GM10847 (cell line): ENCODE measurements around the gene PAFAH2.

ENCODE experiments used
- POLR2A ChIP-seq: IDR thresholded peaks from 2 replicates; pipeline ENCODE4 v1.6.1; 2011; ENCODE audit not compliant: insufficient read length; ENCODE audit errors: extremely low read depth

PAFAH2 gene

GRCh38 chr1:25985670-25986069 is 12.2 kb downstream of the PAFAH2 start:
- no peak for TF ChIP-seq POLR2A

GRCh38 chr1:25985171-25985570 is 12.7 kb downstream of the PAFAH2 start:
- TF ChIP-seq POLR2A = no peak

GRCh38 chr1:25979210-25979609 is 18.7 kb downstream of the PAFAH2 start:
- TF ChIP-seq POLR2A = no peak

- no peak for TF ChIP-seq POLR2A
Observed at GRCh38 chr1:25978403-25978802, 19.5 kb downstream of the PAFAH2 start.

GRCh38 chr1:25977801-25978200 is 20.1 kb downstream of the PAFAH2 start:
- no peak for TF ChIP-seq POLR2A

- no peak for TF ChIP-seq POLR2A
Observed at GRCh38 chr1:25973610-25974321, 24.1 kb downstream of the PAFAH2 start.

GRCh38 chr1:25971811-25972180 is 26.1 kb downstream of the PAFAH2 start:
- no peak for TF ChIP-seq POLR2A

GRCh38 chr1:25971066-25971810 is 26.6 kb downstream of the PAFAH2 start:
- TF ChIP-seq POLR2A = no peak

- TF ChIP-seq POLR2A = no peak
Observed at GRCh38 chr1:25967308-25967707, 30.6 kb downstream of the PAFAH2 start.

GRCh38 chr1:25959611-25960010 is 38.3 kb downstream of the PAFAH2 start:
- no peak for TF ChIP-seq POLR2A

GRCh38 chr1:25958465-25958864 is 39.4 kb downstream of the PAFAH2 start:
- TF ChIP-seq POLR2A = no peak

- no peak for TF ChIP-seq POLR2A
Observed at GRCh38 chr1:25955553-25955952, 42.3 kb downstream of the PAFAH2 start.

- TF ChIP-seq POLR2A = no peak
Observed at GRCh38 chr1:25954282-25954938, 43.5 kb downstream of the PAFAH2 start.

GRCh38 chr1:25952841-25953401 is 44.9 kb downstream of the PAFAH2 start:
- TF ChIP-seq POLR2A = no peak

GRCh38 chr1:25948641-25949040 is 49.2 kb downstream of the PAFAH2 start:
- TF ChIP-seq POLR2A = no peak

GRCh38 chr1:25947027-25947426 is 50.8 kb downstream of the PAFAH2 start:
- TF ChIP-seq POLR2A = no peak
